ENCODE measurements around the gene ROBO1.

Gene ROBO1

GRCh38 chr3:78872195-78872594, 895.6 kb downstream of the ROBO1 start:
- H3K27ac ChIP-seq: no peak overlapping the region
- TF ChIP-seq ZFX (IDR thresholded peaks at IDR 0.05): no peak
- TF ChIP-seq CTCF (conservative IDR thresholded peaks at IDR 0.05): no peak

- TF ChIP-seq ZFX (IDR thresholded peaks at IDR 0.05) (no peak), CTCF (conservative IDR thresholded peaks at IDR 0.05) (no peak)
- H3K27ac ChIP-seq: no peak overlapping the region
Measured at GRCh38 chr3:78871048-78871447, 896.8 kb downstream of the ROBO1 start.

- H3K27ac ChIP-seq: no peak overlapping the region
- no peak for TF ChIP-seq CTCF (conservative IDR thresholded peaks at IDR 0.05)
- TF ChIP-seq ZFX (IDR thresholded peaks at IDR 0.05): no peak
Measured at GRCh38 chr3:78870484-78870883, 897.3 kb downstream of the ROBO1 start.

- no peak overlapping the region for H3K27ac ChIP-seq
- TF ChIP-seq CTCF (conservative IDR thresholded peaks at IDR 0.05) (no peak), ZFX (IDR thresholded peaks at IDR 0.05) (no peak)
Measured at GRCh38 chr3:78868570-78868969, 899.2 kb downstream of the ROBO1 start.

DNA sequence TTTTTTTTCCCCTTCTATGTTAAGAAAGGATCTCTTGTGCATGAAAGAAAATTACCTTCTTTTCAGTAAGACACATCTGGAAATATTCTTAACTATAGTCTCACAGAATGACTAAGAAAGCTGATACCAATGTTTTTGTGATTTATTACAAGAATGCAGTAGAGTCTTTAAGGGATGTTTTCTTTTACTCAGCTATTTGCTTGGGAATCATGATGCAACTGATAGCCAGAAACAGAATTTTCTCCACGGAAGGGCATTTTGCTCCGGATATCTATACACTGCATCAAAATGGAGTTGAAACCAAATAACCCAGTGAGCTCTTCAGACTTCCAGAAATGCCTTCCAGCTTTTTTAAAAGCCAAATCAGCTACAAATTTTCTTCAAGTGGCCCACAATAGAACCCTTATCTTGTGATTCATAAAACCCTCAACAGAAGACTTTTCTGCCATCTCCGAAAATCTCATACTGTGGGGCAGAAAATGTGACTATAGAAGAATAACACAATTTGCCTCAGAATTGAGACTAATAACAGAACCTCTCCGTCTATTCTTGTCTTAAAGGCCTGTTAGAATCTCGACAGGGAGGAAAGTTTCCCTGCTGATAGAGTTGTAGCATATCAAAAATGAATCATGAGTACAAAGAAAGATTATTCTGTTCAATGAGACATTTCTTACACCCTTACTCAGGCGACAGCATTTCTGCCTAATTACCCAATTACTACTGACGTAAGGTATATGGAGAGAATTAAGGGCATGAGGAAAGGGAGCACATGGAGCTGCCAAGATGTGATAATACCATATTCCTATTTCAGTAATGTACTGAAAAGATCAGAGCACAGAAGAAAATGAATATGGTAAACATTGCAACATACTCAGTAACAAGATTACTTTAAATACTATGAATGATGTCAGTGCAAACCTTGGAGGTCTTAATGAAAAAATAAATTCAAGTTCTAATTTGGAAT, 900.1 kb downstream of the ROBO1 start:
- H3K27ac ChIP-seq: no peak overlapping the region
- TF ChIP-seq ZFX (IDR thresholded peaks at IDR 0.05) (no peak), CTCF (conservative IDR thresholded peaks at IDR 0.05) (no peak)

- no peak overlapping the region for H3K27ac ChIP-seq
- TF ChIP-seq ZFX (IDR thresholded peaks at IDR 0.05): no peak
- no peak for TF ChIP-seq CTCF (conservative IDR thresholded peaks at IDR 0.05)
Measured at GRCh38 chr3:78863306-78864203, 904.2 kb downstream of the ROBO1 start.

DNA sequence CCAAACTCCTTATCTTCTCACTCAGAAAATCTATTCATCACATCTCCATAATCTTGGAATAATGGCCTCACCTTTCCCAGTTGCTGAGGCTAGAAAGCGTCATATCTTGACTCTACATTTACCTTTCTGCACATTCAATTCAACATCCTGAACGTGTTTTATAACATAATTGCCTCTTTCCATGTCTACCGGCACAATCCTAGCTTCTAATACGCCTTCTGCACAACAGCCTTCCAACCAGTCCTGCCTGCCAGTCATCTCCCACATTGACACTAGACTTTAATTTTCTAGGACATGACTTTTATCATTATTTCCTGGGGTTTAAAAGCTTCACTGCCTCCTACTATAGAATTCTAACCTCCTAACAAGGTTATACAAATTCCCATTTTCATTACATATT, 906.6 kb downstream of the ROBO1 start:
- TF ChIP-seq CTCF (conservative IDR thresholded peaks at IDR 0.05) (no peak), ZFX (IDR thresholded peaks at IDR 0.05) (no peak)
- H3K27ac ChIP-seq: no peak overlapping the region
